Measurements from ENCODE around the gene CLIC3. TPM values are rescaled to one million over a fixed set of nuclear protein-coding genes. Genes with fewer than 3 reads are reported as not detected.
A peak's percentile ranks its signal among the peaks of the same experiment; 100 is the strongest.

The CLIC3 gene
- total RNA-seq, 2 donors from 2014 or later = 2.6 to 8.5 TPM

GRCh38 chr9:136949817-136950655 lies 46.3 kb downstream of the CLIC3 start:
- peak; percentile 96 for DNase-seq
- intact Hi-C loops (cut with DNase I) = loop anchor here (2.0 to 10.0 kb wide), 3 partner anchors 45 to 85 kb away; partner anchors contain the start of genes CLIC3 (in 1 of the 2), FUT7 (in 1 of the 2) and PAXX (in 1 of the 2)
- ATAC-seq = peak; percentile 89

GRCh38 chr9:136949239-136949816 lies 47.0 kb downstream of the CLIC3 start:
- intact Hi-C loops (cut with DNase I) = loop anchor here (2.0 to 10.0 kb wide), 3 partner anchors 45 to 85 kb away; partner anchors contain the start of genes CLIC3 (in 1 of the 2), FUT7 (in 1 of the 2) and PAXX (in 1 of the 2)
- DNase-seq (no peak), ATAC-seq (peak in 1 of 2 donors; percentile 1)

- peak; percentile 72 for DNase-seq
These were observed 48.3 kb downstream of the CLIC3 start for GRCh38 chr9:136947955-136948510.

GRCh38 chr9:136947028-136947891 lies 49.1 kb downstream of the CLIC3 start:
- no peak for ATAC-seq
- intact Hi-C loops (cut with DNase I) = loop anchor here (5.0 to 10.0 kb wide), 2 partner anchors 48 to 85 kb away; partner anchors contain the start of genes CLIC3 (in 1 of the 2), FUT7 (in 1 of the 2) and PAXX (in 1 of the 2)
- DNase-seq = peak; percentile 37

More at GRCh38 chr9:136947955-136948510, 48.3 kb downstream of the CLIC3 start:
- ATAC-seq = no peak
- intact Hi-C loops (cut with DNase I) = loop anchor here (2.0 to 10.0 kb wide), 3 partner anchors 47 to 87 kb away; partner anchors contain the start of genes CLIC3 (in 1 of the 2), FUT7 (in 1 of the 2) and PAXX (in 1 of the 2)

GRCh38 chr9:136946228-136947027 lies 49.9 kb downstream of the CLIC3 start:
- peak; percentile 40 for DNase-seq
- ATAC-seq = no peak

GRCh38 chr9:136945333-136946227 lies 50.8 kb downstream of the CLIC3 start:
- DNase-seq = peak; percentile 29
- ATAC-seq = no peak

More at GRCh38 chr9:136946228-136947027, 49.9 kb downstream of the CLIC3 start:
- intact Hi-C loops (cut with DNase I) = loop anchor here (5.0 to 10.0 kb wide), 2 partner anchors 48 to 86 kb away; partner anchors contain the start of genes CLIC3 (in 1 of the 2), FUT7 (in 1 of the 2) and PAXX (in 1 of the 2)

More at GRCh38 chr9:136945333-136946227, 50.8 kb downstream of the CLIC3 start:
- intact Hi-C loops (cut with DNase I) = loop anchor here (5.0 to 10.0 kb wide), 2 partner anchors 49 to 87 kb away; partner anchors contain the start of genes CLIC3 (in 1 of the 2), FUT7 (in 1 of the 2) and PAXX (in 1 of the 2)

Other genes starting within 250 kb of the CLIC3 start
- 10 to 100 TPM; 18.2 to 51.8 TPM for gene LCN6, start 248.0 kb downstream of the CLIC3 start, total RNA-seq
- gene LCN8, start 238.3 kb downstream of the CLIC3 start, total RNA-seq = not detected
- 1 to 10 TPM in 1 of 2 donors, under 1 TPM in 1; 0.41 to 1.1 TPM for gene LCN15, start 232.1 kb downstream of the CLIC3 start, total RNA-seq
- gene TMEM141, start 205.2 kb downstream of the CLIC3 start, total RNA-seq = 10 to 100 TPM; 81.1 to 85.7 TPM
- gene CCDC183, start 200.2 kb downstream of the CLIC3 start, total RNA-seq = 1 to 10 TPM; 1.1 to 1.6 TPM
- gene RABL6, start 188.6 kb downstream of the CLIC3 start, total RNA-seq = 10 to 100 TPM; 61.6 to 71.4 TPM
- 1 to 10 TPM; 5.0 to 9.6 TPM for gene AJM1, start 154.1 kb downstream of the CLIC3 start, total RNA-seq
- 100 to 1,000 TPM; 184 to 189 TPM for gene PHPT1, start 147.2 kb downstream of the CLIC3 start, total RNA-seq
- 1 to 10 TPM; 3.7 to 8.4 TPM for gene MAMDC4, start 144.2 kb downstream of the CLIC3 start, total RNA-seq
- 100 to 1,000 TPM; 296 to 304 TPM for gene EDF1, start 130.3 kb downstream of the CLIC3 start, total RNA-seq
- 10 to 100 TPM in 1 of 2 donors, 1 to 10 TPM in 1; 8.8 to 11.8 TPM for gene TRAF2, start 110.1 kb downstream of the CLIC3 start, total RNA-seq
- 100 to 1,000 TPM in 1 of 2 donors, 10 to 100 TPM in 1; 98.4 to 130 TPM for gene FBXW5, start 51.8 kb downstream of the CLIC3 start, total RNA-seq
- 1 to 10 TPM in 1 of 2 donors, under 1 TPM in 1; 0.88 to 3.5 TPM for gene C8G, start 51.3 kb downstream of the CLIC3 start, total RNA-seq
- gene LCN12, start 44.3 kb downstream of the CLIC3 start, total RNA-seq = 10 to 100 TPM in 1 of 2 donors, 1 to 10 TPM in 1; 7.0 to 11.9 TPM
- gene PTGDS, start 19.1 kb downstream of the CLIC3 start, total RNA-seq = 1,000 to 10,000 TPM; 3,329 to 4,014 TPM
- 1 to 10 TPM; 6.4 to 9.6 TPM for gene LCNL1, start 13.6 kb downstream of the CLIC3 start, total RNA-seq
- 10 to 100 TPM; 25.4 to 30.2 TPM for gene PAXX, start 4.1 kb downstream of the CLIC3 start, total RNA-seq
- gene ABCA2, start 31.7 kb upstream of the CLIC3 start, total RNA-seq = 10 to 100 TPM; 30.0 to 33.2 TPM
- under 1 TPM; 0.24 to 0.35 TPM for gene FUT7, start 35.5 kb upstream of the CLIC3 start, total RNA-seq
- 10 to 100 TPM; 75.4 to 87.3 TPM for gene NPDC1, start 49.6 kb upstream of the CLIC3 start, total RNA-seq
- gene ENTPD2, start 57.5 kb upstream of the CLIC3 start, total RNA-seq = 1 to 10 TPM in 1 of 2 donors, under 1 TPM in 1; 0.60 to 2.2 TPM
- gene SAPCD2, start 74.0 kb upstream of the CLIC3 start, total RNA-seq = under 1 TPM; 0.39 to 0.44 TPM
- gene UAP1L1, start 80.9 kb upstream of the CLIC3 start, total RNA-seq = 10 to 100 TPM; 13.5 to 14.0 TPM
- 10 to 100 TPM; 21.9 to 28.8 TPM for gene MAN1B1, start 90.4 kb upstream of the CLIC3 start, total RNA-seq
- gene DPP7, start 118.2 kb upstream of the CLIC3 start, total RNA-seq = 100 to 1,000 TPM; 176 to 198 TPM
- gene GRIN1, start 142.6 kb upstream of the CLIC3 start, total RNA-seq = not detected
- gene LRRC26, start 173.5 kb upstream of the CLIC3 start, total RNA-seq = not detected
- not detected for gene TMEM210, start 175.5 kb upstream of the CLIC3 start, total RNA-seq
- gene ANAPC2, start 192.0 kb upstream of the CLIC3 start, total RNA-seq = 10 to 100 TPM; 31.2 to 32.5 TPM
- 10 to 100 TPM; 53.1 to 55.1 TPM for gene SSNA1, start 192.1 kb upstream of the CLIC3 start, total RNA-seq
- gene TPRN, start 204.2 kb upstream of the CLIC3 start, total RNA-seq = 10 to 100 TPM in 1 of 2 donors, 1 to 10 TPM in 1; 7.6 to 11.4 TPM
- 10 to 100 TPM; 32.9 to 34.5 TPM for gene TMEM203, start 209.1 kb upstream of the CLIC3 start, total RNA-seq
- 1 to 10 TPM; 5.9 to 6.5 TPM for gene NDOR1, start 209.1 kb upstream of the CLIC3 start, total RNA-seq
- 10 to 100 TPM; 15.6 to 18.1 TPM for gene RNF208, start 225.7 kb upstream of the CLIC3 start, total RNA-seq
- gene CYSRT1, start 228.6 kb upstream of the CLIC3 start, total RNA-seq = under 1 TPM in 1 of 2 donors, not detected in 1; 0.62 TPM
- not detected for gene RNF224, start 230.9 kb upstream of the CLIC3 start, total RNA-seq
- gene SLC34A3, start 234.3 kb upstream of the CLIC3 start, total RNA-seq = not detected
- 100 to 1,000 TPM; 324 to 437 TPM for gene TUBB4B, start 244.7 kb upstream of the CLIC3 start, total RNA-seq

All from left cardiac atrium (tissue), 4 donors.